NB4 (cell line): ENCODE data around the gene PCDHGA4.

Source experiments
- MYC ChIP-seq: IDR thresholded peaks from 2 replicates; pipeline ENCODE4 v1.6.1; 2011; ENCODE audit warnings: low read depth, low read length
- POLR2A ChIP-seq: IDR thresholded peaks from 2 replicates; pipeline ENCODE4 v1.6.1; 2011; ENCODE audit warnings: mild to moderate bottlenecking; ENCODE audit not compliant: insufficient read length; ENCODE audit errors: extremely low read depth
- TF ChIP-seq, protein P1 (sequence below): IDR thresholded peaks from one replicate; pipeline ENCODE4 v1.5.1; 2012; ENCODE audit warnings: low read depth, low read length

- TF ChIP-seq POLR2A (no peak), MYC (no peak)
- TF ChIP-seq, protein P1, sequence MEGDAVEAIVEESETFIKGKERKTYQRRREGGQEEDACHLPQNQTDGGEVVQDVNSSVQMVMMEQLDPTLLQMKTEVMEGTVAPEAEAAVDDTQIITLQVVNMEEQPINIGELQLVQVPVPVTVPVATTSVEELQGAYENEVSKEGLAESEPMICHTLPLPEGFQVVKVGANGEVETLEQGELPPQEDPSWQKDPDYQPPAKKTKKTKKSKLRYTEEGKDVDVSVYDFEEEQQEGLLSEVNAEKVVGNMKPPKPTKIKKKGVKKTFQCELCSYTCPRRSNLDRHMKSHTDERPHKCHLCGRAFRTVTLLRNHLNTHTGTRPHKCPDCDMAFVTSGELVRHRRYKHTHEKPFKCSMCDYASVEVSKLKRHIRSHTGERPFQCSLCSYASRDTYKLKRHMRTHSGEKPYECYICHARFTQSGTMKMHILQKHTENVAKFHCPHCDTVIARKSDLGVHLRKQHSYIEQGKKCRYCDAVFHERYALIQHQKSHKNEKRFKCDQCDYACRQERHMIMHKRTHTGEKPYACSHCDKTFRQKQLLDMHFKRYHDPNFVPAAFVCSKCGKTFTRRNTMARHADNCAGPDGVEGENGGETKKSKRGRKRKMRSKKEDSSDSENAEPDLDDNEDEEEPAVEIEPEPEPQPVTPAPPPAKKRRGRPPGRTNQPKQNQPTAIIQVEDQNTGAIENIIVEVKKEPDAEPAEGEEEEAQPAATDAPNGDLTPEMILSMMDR = no peak
Observed at GRCh38 chr5:141322261-141322660, 32.6 kb upstream of the PCDHGA4 start.
